Measurements from ENCODE around the gene MAP3K20. TPM values are rescaled to one million over a fixed set of nuclear protein-coding genes. Genes with fewer than 3 reads are reported as not detected.

The MAP3K20 gene
- total RNA-seq, 3 donors from 2014 or later, result 34.8 to 67.0 (median 42.9) TPM

- TF ChIP-seq POLR2A (IDR thresholded peaks at IDR 0.05), result no peak
- TF ChIP-seq, protein P1, sequence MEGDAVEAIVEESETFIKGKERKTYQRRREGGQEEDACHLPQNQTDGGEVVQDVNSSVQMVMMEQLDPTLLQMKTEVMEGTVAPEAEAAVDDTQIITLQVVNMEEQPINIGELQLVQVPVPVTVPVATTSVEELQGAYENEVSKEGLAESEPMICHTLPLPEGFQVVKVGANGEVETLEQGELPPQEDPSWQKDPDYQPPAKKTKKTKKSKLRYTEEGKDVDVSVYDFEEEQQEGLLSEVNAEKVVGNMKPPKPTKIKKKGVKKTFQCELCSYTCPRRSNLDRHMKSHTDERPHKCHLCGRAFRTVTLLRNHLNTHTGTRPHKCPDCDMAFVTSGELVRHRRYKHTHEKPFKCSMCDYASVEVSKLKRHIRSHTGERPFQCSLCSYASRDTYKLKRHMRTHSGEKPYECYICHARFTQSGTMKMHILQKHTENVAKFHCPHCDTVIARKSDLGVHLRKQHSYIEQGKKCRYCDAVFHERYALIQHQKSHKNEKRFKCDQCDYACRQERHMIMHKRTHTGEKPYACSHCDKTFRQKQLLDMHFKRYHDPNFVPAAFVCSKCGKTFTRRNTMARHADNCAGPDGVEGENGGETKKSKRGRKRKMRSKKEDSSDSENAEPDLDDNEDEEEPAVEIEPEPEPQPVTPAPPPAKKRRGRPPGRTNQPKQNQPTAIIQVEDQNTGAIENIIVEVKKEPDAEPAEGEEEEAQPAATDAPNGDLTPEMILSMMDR (IDR thresholded peaks at IDR 0.05), result no peak
- no peak for TF ChIP-seq POLR2AphosphoS5 (IDR thresholded peaks at IDR 0.05)
- Histone ChIP-seq H3K36me3 (no peaks in the 10 kb centered on the region), H3K4me3 (no peak overlapping the region), H3K4me1 (no peaks in the 10 kb centered on the region), H3K27ac (no peak overlapping the region), H3K27me3 (no peaks in the 10 kb centered on the region), H3K9me3 (no peaks in the 10 kb centered on the region)
- intact Hi-C loops (cut with DNase I; ENCODE audit: low total_unique reads), result no loop called here
- no peak for DNase-seq (ENCODE audit: low spot score in 2 of 2)
These were observed 236.4 kb downstream of the MAP3K20 start for GRCh38 chr2:173311844-173312606.
